GM18499 (cell line): ENCODE data around the gene CRELD1.
A peak's percentile ranks its signal among the peaks of the same experiment; 100 is the strongest.
"Not testable (repeated sequence)": the region's sequence is repeated elsewhere in the genome, so short reads cannot be mapped to it uniquely, and the experiment has no call there.

ENCODE experiments used
- ATAC-seq: cut with Tn5 transposase; IDR thresholded peaks from one replicate; pipeline ENCODE4 v1.9.1; 2021; ENCODE audit warnings: moderate number of reproducible peaks; ENCODE audit not compliant: insufficient read depth, unreplicated experiment

The CRELD1 gene

DNA sequence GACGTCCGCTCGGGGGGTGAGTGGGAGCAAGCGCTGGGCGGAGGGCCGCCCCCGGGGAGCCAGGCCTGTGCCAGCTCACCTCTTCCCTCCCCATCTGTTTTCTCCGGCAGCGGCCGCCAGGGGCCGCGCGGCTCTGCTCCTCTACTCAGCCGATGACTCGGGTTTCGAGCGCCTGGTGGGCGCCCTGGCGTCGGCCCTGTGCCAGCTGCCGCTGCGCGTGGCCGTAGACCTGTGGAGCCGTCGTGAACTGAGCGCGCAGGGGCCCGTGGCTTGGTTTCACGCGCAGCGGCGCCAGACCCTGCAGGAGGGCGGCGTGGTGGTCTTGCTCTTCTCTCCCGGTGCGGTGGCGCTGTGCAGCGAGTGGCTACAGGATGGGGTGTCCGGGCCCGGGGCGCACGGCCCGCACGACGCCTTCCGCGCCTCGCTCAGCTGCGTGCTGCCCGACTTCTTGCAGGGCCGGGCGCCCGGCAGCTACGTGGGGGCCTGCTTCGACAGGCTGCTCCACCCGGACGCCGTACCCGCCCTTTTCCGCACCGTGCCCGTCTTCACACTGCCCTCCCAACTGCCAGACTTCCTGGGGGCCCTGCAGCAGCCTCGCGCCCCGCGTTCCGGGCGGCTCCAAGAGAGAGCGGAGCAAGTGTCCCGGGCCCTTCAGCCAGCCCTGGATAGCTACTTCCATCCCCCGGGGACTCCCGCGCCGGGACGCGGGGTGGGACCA lies 632 bp upstream of the CRELD1 start:
- peak; percentile 32 for ATAC-seq

DNA sequence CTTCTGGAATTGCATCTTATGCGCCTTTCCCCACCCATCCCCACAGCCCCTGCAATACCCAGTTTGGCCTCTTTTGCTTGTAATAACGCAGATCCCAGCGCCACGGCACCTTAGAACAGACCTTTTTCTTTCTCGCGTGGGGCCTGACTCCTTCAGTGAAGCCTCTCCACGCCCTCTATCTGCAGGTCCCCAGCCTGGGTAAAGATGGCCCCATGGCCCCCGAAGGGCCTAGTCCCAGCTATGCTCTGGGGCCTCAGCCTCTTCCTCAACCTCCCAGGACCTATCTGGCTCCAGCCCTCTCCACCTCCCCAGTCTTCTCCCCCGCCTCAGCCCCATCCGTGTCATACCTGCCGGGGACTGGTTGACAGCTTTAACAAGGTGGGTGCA lies 594 bp downstream of the CRELD1 start:
- ATAC-seq = no peak

DNA sequence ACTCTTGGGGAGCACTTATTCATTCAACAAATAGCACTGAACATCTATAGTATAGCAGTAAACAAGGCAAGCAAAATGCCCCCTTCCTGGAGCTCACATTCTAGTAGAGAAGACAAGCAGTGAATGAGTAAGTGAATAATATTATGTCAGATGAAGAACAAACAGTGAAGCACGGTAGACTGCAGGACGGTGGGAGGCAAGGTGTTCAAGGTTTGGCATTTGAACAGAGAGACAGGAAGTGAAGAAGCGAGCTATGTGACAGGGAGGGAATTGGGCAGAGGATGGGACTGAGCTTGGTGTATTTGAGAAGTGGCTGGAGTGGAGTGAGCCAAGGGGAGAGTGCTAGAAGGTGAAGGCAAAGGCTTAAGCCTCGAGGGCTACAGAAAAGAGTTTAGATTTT lies 1.4 kb downstream of the CRELD1 start:
- no peak for ATAC-seq

DNA sequence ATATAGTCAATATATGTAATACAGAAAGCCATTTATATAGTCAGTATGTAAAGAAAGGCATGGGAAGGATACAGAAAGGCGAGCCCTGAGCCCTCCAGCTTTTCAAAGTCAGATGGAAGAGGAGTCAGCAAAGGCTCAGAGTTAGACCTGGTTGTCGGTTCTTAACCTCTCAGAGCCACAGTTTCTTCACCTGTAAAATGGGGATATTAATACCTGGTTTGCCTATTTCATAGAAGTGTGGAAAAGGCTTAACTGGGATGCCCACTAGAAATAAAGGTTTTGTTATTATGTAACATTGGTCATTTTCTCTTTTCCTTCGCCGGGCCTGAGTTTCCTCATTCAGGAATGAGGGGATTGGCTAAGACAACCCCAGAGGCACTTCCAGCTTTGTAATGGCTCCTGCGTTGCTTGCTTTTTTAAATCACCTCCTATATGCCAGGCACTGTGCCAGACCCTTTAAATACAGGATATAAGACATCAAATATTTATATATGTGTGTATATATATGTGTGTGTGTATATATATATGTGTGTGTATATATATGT lies 2.4 kb downstream of the CRELD1 start:
- ATAC-seq = no peak

DNA sequence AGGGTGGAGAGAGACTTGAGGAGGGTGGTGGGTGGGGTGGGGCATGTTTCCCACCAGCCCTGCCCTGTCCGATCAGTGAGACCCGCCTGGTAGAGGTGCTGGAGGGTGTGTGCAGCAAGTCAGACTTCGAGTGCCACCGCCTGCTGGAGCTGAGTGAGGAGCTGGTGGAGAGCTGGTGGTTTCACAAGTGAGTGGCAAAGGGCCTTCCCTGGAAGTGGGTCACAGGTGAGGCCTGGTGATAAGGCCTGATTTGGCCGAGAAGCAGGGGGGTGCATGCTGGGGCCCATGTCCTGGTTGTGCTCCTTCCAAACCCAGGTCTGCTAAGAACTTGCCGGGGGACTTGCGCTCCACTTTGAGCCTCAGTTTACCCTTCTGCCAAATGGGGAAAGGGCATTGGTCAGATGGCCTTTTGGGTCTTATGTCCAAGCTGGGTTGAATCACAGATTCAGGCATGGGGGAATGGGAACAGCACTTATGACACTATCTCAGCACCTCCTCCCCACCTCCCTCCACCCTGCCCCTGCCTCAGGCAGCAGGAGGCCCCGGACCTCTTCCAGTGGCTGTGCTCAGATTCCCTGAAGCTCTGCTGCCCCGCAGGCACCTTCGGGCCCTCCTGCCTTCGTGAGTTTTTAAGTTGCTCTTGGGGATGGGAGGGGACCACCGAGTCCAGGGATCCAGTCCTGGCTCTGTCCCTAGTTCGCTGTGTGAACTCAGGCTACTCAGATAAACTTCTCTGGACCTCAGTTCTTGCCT lies 4.0 kb downstream of the CRELD1 start:
- no peak for ATAC-seq

DNA sequence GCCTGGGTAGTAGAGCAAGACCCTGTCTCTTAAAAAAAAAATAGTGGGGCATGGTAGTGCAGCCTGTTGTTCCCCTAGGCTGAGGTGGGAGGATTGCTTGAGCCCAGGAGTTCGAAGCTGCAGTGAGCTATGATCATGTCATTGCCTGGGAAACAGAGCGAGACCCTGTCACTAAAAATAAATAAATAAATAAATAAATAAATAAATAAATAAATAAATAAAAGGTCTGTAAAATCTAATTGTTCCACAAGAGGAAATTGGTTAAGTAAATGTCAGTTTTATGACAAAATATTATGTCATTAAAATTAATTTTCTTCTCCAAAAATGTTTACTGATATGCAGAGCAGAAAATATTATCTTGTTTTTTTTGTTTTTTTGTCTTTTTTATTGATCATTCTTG lies 5.3 kb downstream of the CRELD1 start:
- no peak for ATAC-seq

DNA sequence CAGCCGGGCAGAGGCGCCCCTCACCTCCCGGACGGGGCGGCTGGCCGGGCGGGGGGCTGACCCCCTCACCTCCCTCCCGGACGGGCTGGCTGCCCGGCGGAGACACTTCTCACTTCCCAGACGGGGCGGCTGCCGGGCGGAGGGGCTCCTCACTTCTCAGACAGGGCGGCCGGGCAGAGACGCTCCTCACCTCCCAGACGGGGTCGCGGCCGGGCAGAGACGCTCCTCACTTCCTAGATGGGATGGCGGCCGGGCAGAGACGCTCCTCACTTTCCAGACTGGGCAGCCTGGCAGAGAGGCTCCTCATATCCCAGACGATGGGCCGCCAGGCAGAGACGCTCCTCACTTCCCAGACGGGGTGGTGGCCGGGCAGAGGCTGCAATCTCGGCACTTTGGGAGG lies 6.3 kb downstream of the CRELD1 start:
- not testable (repeated sequence) for ATAC-seq

DNA sequence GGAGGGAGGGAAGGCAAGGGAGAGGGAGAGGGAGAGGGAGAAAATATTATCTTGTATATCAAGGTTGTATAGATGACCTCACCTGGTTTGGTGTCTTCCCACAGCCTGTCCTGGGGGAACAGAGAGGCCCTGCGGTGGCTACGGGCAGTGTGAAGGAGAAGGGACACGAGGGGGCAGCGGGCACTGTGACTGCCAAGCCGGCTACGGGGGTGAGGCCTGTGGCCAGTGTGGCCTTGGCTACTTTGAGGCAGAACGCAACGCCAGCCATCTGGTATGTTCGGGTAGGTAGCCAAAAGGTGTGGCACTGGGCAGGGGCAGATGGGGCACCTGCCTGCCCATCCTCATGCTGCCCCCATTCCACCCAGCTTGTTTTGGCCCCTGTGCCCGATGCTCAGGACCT lies 7.1 kb downstream of the CRELD1 start:
- ATAC-seq = no peak

DNA sequence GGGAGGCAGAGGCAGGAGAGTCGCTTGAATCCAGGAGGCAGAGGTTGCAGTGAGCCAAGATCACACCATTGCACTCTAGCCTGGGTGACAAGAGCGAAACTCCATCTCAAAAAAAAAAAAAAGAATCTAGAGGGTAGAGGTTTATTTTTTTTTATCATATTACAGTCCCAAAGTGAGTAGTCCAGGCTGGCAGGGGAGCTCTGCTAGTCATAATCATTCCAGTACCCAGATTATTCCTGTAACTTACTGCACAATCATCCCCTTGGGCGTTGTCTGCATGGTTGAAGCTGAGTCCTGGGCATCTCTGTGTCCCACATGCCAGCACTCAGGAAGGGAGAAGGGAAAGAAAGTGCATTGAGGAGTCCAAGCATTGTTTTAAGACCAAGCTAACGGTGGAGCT lies 8.5 kb downstream of the CRELD1 start:
- no peak for ATAC-seq

DNA sequence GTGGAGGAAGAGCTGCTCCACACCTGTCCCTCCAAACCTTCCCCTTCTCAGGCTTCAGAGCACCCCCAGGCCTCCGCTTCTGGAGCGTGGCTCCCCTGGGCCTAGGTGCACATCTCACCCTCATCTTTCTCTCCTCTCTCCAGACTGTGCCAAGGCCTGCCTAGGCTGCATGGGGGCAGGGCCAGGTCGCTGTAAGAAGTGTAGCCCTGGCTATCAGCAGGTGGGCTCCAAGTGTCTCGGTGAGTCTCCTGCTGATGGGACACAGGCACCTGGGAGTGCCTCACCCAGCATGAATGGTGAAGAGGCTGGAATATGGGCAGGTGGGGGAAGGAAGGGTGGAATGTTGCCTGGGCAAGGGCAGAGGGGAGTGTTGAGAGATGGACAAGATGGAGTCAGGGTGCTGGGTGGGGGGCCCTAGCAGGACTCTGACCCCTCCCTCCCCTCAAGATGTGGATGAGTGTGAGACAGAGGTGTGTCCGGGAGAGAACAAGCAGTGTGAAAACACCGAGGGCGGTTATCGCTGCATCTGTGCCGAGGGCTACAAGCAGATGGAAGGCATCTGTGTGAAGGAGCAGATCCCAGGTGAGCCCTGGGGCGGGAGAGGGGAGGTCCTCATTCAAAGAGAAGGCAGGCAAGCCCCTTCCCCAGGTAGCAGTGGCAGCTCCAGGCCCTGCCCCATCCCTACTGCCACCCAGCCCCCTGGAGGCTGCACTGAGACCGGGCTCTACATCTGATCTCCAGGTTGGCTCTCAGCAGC lies 9.5 kb downstream of the CRELD1 start:
- ATAC-seq = no peak

DNA sequence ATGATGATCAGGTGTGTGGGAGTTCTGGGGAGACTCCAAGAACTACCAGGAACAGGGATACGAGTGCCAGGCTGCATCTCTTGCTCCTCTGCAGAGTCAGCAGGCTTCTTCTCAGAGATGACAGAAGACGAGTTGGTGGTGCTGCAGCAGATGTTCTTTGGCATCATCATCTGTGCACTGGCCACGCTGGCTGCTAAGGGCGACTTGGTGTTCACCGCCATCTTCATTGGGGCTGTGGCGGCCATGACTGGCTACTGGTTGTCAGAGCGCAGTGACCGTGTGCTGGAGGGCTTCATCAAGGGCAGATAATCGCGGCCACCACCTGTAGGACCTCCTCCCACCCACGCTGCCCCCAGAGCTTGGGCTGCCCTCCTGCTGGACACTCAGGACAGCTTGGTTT lies 10.6 kb downstream of the CRELD1 start:
- ATAC-seq = no peak

DNA sequence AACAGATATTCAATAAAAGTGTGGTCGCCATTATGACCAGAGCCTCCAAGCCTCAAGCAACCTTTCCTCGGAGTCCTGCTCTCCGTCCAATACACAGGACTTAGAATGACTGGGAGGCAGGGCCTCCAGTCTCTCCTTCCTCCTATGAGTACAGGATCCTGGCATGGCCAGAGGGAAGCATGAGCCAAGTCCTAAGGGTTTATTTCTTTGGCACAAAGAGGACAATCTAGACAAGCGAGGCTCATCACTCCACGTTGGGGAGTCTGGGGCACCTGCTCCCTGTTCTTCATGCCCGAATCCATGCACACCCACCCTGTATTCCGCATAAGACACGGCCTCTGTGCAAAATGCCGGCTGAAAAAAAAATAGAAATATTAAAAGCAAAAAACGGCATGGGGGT lies 11.7 kb downstream of the CRELD1 start:
- ATAC-seq = no peak

DNA sequence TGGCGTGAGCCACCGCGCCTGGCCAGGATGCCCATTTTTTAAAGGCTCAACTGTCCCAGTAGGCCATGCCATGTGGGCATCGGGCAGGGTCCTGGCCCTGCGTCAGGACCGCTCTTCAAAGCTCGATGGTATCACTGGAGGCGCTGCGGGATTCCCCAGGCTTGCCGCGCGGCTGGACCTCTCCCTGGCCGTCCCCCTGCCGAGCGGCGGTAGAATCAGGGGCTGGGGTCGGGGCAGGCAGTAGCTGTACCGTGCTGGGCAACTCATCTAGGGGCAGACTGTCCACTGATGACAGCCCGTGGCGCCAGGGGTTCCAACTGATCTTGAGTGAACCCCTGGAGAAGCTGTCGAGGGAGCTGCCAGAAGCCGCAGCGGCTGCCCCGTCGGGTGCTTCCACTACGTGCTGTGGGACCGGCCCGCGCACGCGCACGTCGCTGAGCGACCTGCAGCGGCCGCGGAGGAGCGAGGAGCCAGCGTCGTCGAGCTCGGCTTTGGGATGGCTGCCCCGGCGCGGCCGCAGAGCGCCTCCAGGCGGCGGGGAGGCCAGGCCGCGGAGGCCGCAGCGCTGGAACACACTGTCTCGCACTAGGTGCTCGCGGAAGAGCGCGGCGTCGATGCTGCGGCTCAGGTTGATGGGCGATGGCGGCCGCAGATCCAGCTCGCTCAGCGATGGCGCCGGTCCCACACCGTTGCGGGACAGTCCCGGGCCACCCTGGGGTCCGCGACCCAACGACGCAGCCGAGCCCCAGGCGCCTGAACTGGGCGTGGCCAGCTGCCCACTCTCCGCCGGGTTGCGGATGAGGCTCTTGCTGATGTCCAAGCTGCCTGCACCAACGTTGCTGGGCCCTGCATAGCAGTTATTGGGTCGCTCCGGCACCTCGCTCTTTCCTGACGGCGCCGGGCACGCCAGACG lies 12.7 kb downstream of the CRELD1 start:
- ATAC-seq = no peak

DNA sequence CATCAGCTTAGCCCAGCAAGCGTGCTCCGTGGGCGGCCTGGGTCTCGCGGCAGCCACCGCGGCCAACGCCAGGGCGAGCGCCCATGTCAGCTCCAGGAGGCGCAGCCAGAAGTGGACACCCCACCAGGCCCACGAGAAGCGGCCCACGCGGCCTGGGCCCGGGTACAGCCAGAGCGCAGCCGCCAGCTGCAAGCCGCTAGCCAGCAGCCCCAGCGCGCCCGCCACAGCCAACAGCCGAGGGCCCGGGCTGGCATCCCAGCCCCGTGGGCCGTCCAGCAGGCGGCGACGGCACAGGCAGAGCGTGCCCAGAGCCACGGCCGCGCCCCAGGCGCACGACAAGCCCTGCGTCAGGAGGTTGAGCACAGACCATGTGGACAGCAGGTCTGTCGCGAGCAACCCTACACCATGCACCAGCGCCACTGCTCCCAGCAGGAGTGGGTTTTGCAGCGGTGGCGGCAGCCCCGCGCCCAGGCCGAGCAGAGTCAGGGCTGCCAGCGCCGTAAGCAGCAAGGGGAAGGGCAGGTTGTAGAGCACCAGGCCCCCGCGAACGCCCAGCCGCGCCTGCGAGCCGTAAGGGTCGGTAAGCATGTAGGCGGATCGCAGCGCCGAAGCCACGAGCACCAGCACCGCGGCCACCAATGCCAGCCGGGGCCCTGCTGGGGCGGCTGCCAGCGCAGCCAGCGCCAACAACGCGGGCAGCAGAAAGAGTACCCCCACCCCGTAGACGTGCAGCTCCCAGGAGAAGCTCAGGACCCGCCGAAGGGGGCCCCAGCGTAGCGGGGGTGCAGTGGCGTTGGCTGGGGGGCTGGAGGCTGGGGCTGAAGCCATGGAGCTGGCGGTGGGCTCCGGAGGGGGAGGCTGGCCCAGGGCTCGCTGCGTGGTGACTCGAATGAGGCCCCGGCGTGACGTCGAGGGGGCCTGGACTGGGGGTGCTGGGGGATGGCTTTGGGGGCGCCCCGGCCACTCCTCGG lies 13.7 kb downstream of the CRELD1 start:
- no peak for ATAC-seq

DNA sequence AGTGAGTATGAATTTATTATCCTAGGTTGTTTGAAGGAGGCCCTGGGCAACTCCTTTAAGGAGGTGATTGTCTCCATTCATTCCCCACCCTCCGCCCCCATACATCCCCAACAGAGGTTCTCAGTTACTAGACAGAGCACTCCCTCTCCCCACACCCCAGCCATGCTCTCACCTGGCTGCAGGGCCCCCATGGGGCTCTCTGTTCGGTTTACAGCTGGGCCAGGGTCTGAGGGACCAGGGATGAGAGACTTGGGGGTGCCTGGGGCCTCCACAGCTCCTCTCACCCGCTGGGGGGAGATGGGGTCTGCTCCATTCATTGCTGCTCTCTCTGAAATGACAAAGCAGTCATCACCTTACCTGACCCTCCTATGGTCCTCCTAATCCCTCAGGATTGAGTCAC lies 15.0 kb downstream of the CRELD1 start:
- ATAC-seq = no peak

DNA sequence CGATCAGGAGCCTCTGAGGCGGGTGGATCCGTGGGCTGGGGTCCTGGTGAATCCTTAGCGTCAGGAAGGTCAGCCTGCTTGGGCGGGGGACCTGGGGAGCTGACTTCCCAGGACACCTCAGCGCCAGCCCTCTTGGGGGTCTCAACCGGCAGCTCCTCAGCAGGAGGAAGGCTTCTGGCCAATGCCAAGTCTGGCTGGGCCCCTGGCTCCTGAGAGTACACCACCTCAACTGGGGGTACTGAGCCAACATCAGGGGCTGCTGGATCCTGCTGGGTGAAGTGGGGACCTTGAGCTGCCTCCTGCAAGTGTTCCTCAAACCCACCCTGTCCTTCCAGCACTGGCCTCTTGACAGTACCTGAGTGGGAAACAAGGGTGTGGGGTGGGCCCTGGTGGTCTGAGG lies 15.5 kb downstream of the CRELD1 start:
- ATAC-seq = no peak

DNA sequence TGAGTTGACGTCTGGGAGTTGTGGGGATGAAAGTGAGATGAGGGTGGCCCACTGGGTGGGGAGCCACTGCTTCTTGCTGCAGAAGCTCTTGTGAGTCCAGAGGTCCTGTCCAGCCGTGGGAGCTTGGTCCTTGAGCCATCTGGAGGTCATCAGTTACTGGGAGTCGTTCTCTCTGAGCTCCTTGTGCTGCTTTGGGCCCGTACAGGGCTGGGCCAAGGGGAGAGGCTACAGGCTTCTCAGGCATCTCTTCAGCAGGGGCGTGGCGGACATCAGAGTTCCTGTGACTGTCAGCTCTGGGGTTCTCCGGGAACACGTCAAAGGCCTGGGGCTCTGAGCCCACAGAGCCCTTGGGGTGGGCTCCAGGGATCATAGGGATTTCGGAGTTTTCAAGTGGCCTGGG lies 16.0 kb downstream of the CRELD1 start:
- ATAC-seq = no peak

DNA sequence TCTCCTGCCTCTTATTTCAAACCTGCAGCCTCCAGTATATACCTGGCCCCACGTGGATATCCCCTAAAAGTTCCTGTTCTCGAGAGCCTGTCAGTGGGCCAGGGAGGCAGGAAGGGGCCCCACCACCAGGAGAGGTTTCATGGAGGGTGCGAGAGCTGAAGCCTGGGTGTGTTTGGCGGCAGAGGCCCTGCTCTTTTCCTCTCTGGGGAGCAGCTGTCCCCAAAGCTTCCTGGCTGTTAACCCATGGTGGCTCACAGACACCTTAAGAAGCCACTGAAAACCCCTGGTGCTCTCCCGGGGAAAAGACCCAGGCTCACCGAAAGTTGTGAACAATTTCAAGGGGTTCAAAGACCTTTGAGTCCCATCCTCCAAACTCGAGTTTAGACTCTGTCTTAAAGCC lies 17.5 kb downstream of the CRELD1 start:
- no peak for ATAC-seq

DNA sequence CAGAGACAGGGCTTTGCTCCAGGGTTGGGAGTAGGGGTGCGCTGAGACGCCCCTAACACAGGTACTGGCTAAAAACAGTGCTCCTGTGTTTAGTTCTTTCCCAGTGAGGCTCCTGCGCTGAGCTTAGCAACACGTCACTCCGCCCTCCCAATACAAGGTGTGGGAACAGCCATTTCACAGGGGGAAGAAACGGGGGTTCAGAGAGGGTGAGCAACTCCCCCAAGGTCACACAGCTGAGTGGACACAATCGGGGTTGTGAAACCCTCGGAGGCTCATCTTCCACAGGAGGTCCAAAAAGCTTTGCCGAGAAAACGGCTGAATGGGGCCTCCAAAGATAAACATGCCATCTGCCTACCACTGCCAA lies 17.9 kb downstream of the CRELD1 start:
- no peak for ATAC-seq
